Measurements from ENCODE around the gene RPP30.

DNA sequence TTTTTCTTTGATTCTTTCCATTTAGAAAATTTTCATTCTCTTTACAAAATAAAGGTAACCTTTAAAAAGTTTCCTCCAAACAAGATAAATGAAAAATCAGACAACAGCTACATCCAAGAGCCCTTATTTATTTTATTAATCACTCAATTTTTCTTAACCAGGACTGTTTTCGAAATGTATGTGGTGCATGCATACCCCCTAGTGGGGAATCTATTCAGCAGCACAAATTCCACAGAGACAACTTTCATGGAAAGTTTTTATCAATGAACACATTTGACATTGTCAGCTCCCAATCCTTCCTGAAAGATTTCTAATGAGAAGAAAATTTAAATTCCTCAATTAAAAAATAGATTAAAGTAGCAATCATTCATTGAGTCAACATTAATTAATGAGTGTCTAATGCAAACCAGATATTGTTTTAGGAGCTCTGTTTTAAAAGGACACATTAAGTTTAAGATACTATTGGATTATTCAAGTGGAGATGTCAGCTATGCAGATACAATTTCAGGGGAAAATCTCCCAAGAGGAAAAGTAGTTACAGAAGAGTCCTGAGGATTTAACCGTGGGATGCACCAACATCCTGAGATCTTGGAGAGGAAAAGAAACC, 8.8 kb upstream of the RPP30 start:
- TF ChIP-seq, protein P1, sequence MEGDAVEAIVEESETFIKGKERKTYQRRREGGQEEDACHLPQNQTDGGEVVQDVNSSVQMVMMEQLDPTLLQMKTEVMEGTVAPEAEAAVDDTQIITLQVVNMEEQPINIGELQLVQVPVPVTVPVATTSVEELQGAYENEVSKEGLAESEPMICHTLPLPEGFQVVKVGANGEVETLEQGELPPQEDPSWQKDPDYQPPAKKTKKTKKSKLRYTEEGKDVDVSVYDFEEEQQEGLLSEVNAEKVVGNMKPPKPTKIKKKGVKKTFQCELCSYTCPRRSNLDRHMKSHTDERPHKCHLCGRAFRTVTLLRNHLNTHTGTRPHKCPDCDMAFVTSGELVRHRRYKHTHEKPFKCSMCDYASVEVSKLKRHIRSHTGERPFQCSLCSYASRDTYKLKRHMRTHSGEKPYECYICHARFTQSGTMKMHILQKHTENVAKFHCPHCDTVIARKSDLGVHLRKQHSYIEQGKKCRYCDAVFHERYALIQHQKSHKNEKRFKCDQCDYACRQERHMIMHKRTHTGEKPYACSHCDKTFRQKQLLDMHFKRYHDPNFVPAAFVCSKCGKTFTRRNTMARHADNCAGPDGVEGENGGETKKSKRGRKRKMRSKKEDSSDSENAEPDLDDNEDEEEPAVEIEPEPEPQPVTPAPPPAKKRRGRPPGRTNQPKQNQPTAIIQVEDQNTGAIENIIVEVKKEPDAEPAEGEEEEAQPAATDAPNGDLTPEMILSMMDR (conservative IDR thresholded peaks at IDR 0.05) = peak; percentile 77
- no peak for TF ChIP-seq EZH2 (IDR thresholded peaks at IDR 0.05; ENCODE audit: low read depth)

Data from PC-9 (cell line).